ENCODE data around the gene ADAMTSL3.

GRCh38 chr15:83999396-84000135 is 345.6 kb downstream of the ADAMTSL3 start:
- no peak for TF ChIP-seq MAX (IDR thresholded peaks at IDR 0.05)
- no peak for TF ChIP-seq TAF1 (IDR thresholded peaks at IDR 0.05; ENCODE audit: low read depth)
- no peak for TF ChIP-seq EP300 (IDR thresholded peaks at IDR 0.05; ENCODE audit: borderline replicate concordance)
- TF ChIP-seq, protein P1, sequence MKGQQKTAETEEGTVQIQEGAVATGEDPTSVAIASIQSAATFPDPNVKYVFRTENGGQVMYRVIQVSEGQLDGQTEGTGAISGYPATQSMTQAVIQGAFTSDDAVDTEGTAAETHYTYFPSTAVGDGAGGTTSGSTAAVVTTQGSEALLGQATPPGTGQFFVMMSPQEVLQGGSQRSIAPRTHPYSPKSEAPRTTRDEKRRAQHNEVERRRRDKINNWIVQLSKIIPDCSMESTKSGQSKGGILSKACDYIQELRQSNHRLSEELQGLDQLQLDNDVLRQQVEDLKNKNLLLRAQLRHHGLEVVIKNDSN (IDR thresholded peaks at IDR 0.05): no peak
- TF ChIP-seq CEBPB (IDR thresholded peaks at IDR 0.05): no peak
- TF ChIP-seq RAD21 (IDR thresholded peaks at IDR 0.05; ENCODE audit: low read depth): no peak
- no peak for TF ChIP-seq EGR1 (IDR thresholded peaks at IDR 0.05)
- TF ChIP-seq CREB1 (IDR thresholded peaks at IDR 0.05; ENCODE audit: low read depth): no peak
